ENCODE data around the gene CCDC85C. TPM values are rescaled to one million over a fixed set of nuclear protein-coding genes. Genes with fewer than 3 reads are reported as not detected.

CCDC85C gene
- total RNA-seq, 2 donors from 2014 or later = 54.0 to 73.4 TPM

- Histone ChIP-seq H3K27me3 (no peaks in the 10 kb centered on the region), H3K4me1 (peaks cover 29% of the 10 kb centered on the region), H3K4me3 (no peak overlapping the region), H3K27ac (no peak overlapping the region), H3K9me3 (no peaks in the 10 kb centered on the region), H3K36me3 (no peaks in the 10 kb centered on the region), H3K9ac (ENCODE audit: low read depth in 2 of 2, low read length in 2 of 2) (no peak overlapping the region)
- intact Hi-C loops (cut with DNase I) = no loop called here
- DNase-seq = no peak
- TF ChIP-seq, protein P1, sequence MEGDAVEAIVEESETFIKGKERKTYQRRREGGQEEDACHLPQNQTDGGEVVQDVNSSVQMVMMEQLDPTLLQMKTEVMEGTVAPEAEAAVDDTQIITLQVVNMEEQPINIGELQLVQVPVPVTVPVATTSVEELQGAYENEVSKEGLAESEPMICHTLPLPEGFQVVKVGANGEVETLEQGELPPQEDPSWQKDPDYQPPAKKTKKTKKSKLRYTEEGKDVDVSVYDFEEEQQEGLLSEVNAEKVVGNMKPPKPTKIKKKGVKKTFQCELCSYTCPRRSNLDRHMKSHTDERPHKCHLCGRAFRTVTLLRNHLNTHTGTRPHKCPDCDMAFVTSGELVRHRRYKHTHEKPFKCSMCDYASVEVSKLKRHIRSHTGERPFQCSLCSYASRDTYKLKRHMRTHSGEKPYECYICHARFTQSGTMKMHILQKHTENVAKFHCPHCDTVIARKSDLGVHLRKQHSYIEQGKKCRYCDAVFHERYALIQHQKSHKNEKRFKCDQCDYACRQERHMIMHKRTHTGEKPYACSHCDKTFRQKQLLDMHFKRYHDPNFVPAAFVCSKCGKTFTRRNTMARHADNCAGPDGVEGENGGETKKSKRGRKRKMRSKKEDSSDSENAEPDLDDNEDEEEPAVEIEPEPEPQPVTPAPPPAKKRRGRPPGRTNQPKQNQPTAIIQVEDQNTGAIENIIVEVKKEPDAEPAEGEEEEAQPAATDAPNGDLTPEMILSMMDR (IDR thresholded peaks at IDR 0.05) = no peak
These were observed 38.0 kb downstream of the CCDC85C start for GRCh38 chr14:99566009-99566389.

DNA sequence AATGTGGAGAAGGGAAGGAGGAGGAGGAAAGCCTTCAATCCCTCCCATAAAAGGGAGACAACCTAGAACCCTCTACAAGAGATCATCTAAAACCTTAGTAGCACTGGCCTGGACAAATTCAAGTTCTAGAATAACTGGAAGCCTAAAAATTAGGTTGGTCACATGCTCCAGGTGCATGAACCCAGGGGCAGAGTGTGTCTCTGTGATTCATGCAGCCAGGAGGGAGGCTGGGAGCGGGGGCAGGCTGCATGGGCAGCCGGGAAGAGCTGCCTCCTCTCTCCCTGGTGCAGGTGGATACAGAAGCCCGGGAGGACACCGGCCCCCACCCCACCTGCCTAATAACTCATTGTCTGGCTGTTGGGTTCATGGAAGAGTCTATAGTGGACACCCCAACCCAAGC is 38.6 kb downstream of the CCDC85C start:
- no peak overlapping the region for H3K27ac ChIP-seq
- peaks cover 29% of the 10 kb centered on the region for H3K4me1 ChIP-seq
- intact Hi-C loops (cut with DNase I) = no loop called here
- H3K36me3 ChIP-seq = no peaks in the 10 kb centered on the region
- TF ChIP-seq, protein P1 (IDR thresholded peaks at IDR 0.05) = no peak
- no peak overlapping the region for H3K4me3 ChIP-seq
- H3K9ac ChIP-seq (ENCODE audit: low read depth in 2 of 2, low read length in 2 of 2) = no peak overlapping the region
- no peak for DNase-seq
- H3K9me3 ChIP-seq = no peaks in the 10 kb centered on the region
- no peaks in the 10 kb centered on the region for H3K27me3 ChIP-seq

- H3K9ac ChIP-seq (ENCODE audit: low read depth in 2 of 2, low read length in 2 of 2) = no peak overlapping the region
These were observed 39.1 kb downstream of the CCDC85C start for GRCh38 chr14:99564926-99565259.

DNA sequence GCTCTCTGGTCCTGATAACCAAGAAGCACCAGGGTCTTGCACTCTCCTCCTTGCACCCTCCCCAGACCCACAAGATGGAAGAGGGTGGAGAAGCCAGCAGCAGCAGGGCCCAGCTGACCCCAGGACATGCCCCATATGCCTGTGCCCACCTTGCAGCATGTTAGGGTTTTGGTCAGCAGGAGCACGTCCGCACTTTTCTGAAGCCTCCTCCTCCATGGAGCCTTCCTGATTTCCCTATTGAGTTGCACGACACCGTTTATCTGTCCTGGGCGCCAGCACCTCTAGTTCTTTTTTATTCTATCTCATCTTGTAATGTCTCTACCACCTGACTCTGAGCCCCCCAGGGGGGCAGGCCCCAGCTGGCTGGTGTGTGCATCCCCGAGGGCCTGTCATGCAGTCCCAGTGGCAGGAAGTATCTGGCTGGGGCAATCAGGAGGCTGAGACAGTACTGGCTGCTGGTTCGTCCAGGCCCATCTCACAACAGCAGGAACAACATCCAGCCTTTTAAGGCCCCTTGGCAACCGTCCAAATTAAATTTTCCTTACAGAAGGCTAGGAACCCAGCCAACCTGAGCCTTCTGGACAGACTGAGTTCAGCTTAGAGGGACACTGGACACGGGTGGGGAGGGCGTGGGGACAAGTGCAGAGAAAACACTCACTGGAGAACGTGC is 39.6 kb downstream of the CCDC85C start:
- H3K27me3 ChIP-seq = no peaks in the 10 kb centered on the region
- intact Hi-C loops (cut with DNase I) = loop anchor here (5.0 kb wide), 1 partner anchor 43 kb away; no protein-coding TSS in a partner anchor

More at GRCh38 chr14:99564926-99565259, 39.1 kb downstream of the CCDC85C start:
- intact Hi-C loops (cut with DNase I) = loop anchor here (5.0 kb wide), 1 partner anchor 42 kb away; no protein-coding TSS in a partner anchor
- TF ChIP-seq, protein P1 (IDR thresholded peaks at IDR 0.05) = no peak
- no peaks in the 10 kb centered on the region for H3K27me3 ChIP-seq
- no peak for DNase-seq
- peaks cover 29% of the 10 kb centered on the region for H3K4me1 ChIP-seq
- H3K36me3 ChIP-seq = no peaks in the 10 kb centered on the region
- H3K9me3 ChIP-seq = no peaks in the 10 kb centered on the region
- no peak overlapping the region for H3K4me3 ChIP-seq
- no peak overlapping the region for H3K27ac ChIP-seq

GRCh38 chr14:99563749-99564129 is 40.3 kb downstream of the CCDC85C start:
- intact Hi-C loops (cut with DNase I) = loop anchor here (5.0 kb wide), 1 partner anchor 44 kb away; no protein-coding TSS in a partner anchor
- Histone ChIP-seq H3K27me3 (no peaks in the 10 kb centered on the region), H3K4me3 (no peak overlapping the region), H3K36me3 (no peaks in the 10 kb centered on the region), H3K9me3 (no peaks in the 10 kb centered on the region), H3K27ac (no peak overlapping the region), H3K9ac (ENCODE audit: low read depth in 2 of 2, low read length in 2 of 2) (peak overlapping the region in 1 of 2 donors; percentile 8), H3K4me1 (peaks cover 29% of the 10 kb centered on the region)
- DNase-seq = no peak
- TF ChIP-seq, protein P1 (IDR thresholded peaks at IDR 0.05) = no peak

More for the DNA sequence above, 39.6 kb downstream of the CCDC85C start:
- H3K9ac ChIP-seq (ENCODE audit: low read depth in 2 of 2, low read length in 2 of 2) = peak overlapping the region in 1 of 2 donors; percentile 8
- TF ChIP-seq, protein P1 (IDR thresholded peaks at IDR 0.05) = no peak
- H3K4me3 ChIP-seq = no peak overlapping the region
- peaks cover 29% of the 10 kb centered on the region for H3K4me1 ChIP-seq
- no peak overlapping the region for H3K27ac ChIP-seq
- peak; percentile 72 for DNase-seq
- H3K9me3 ChIP-seq = no peaks in the 10 kb centered on the region
- no peaks in the 10 kb centered on the region for H3K36me3 ChIP-seq

Data from colonic mucosa (tissue), 4 donors.